ENCODE results near the gene TSPO. TPM values are rescaled to one million over a fixed set of nuclear protein-coding genes. Genes with fewer than 3 reads are reported as not detected.

TSPO gene
- polyA plus RNA-seq, 1 donor (not counting 4 experiments of a cell fraction or from before 2014, with no cell fraction given), result 139 TPM

DNA sequence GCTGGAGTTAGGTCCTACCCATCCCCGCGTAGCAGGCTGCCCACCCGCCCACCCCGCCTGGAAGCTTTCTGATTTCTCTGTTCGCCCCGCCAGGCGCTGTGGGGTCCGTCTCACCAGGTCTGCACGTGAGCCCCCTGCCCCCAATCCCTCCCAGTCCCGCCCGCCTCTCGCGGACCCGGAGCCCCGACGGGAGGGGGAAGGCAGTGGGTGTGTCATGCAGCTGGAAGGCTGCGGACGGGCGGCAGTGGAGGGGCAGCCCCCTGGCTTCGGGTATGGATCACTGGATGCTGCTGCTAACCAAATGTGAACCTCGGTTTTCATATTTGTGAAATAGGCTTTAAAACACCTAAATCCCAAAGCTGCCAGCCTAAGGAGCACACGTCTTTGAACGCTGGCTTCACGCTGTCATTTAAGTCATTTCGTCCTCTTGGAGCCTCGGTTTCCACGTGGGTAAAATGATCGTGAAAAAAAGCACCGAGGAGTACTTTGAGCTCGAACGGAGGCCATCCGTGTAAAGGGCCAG is 41.4 kb upstream of the TSPO start:
- H3K4me2 ChIP-seq (ENCODE audit: control insufficient read depth, extremely low read depth, insufficient read depth, low read depth, low read length), result peak overlapping the region; percentile 91
- H3K9ac ChIP-seq (ENCODE audit: control insufficient read depth, extremely low read depth, insufficient read depth, low read length), result peak overlapping the region; percentile 28
- DNase-seq (ENCODE audit: low read depth, low spot score), result no peak
- H3K79me2 ChIP-seq (ENCODE audit: control insufficient read depth, insufficient read depth, low read length), result no peaks in the 10 kb centered on the region
- no peak overlapping the region for H3K27ac ChIP-seq (ENCODE audit: control insufficient read depth, insufficient read depth, low read length)
- peak overlapping the region; percentile 69 to 70 (median 70) for H3K4me3 ChIP-seq (ENCODE audit: control insufficient read depth in 2 of 3, extremely low read depth in 1 of 3, insufficient read depth in 2 of 3, low read depth in 1 of 3, low read length in 3 of 3)
- H2AFZ ChIP-seq (ENCODE audit: control insufficient read depth, low read length), result peak overlapping the region; percentile 65
- peaks cover 6% of the 10 kb centered on the region for H3K27me3 ChIP-seq (ENCODE audit: control insufficient read depth, extremely low read depth, insufficient read depth, low read length)
- dilution Hi-C loops (cut with MboI; ENCODE audit: extremely low pct_ligation_motif_present, low sequenced_read_pairs), result no loop called here
- H3K9me3 ChIP-seq (ENCODE audit: control insufficient read depth, low read depth, low read length), result no peaks in the 10 kb centered on the region
- no peaks in the 10 kb centered on the region for H4K20me1 ChIP-seq (ENCODE audit: control insufficient read depth, extremely low read depth, insufficient read depth, low read length)
- H3K9me1 ChIP-seq (ENCODE audit: control insufficient read depth, extremely low read depth, insufficient read depth, low read length), result no peaks in the 10 kb centered on the region
- no peaks in the 10 kb centered on the region for H3K36me3 ChIP-seq (ENCODE audit: control insufficient read depth in 2 of 2, extremely low read depth in 1 of 2, insufficient read depth in 2 of 2, low read length in 2 of 2)
- TF ChIP-seq EZH2 (IDR thresholded peaks at IDR 0.05; ENCODE audit: low read length), result peak; percentile 47
- TF ChIP-seq, protein P1, sequence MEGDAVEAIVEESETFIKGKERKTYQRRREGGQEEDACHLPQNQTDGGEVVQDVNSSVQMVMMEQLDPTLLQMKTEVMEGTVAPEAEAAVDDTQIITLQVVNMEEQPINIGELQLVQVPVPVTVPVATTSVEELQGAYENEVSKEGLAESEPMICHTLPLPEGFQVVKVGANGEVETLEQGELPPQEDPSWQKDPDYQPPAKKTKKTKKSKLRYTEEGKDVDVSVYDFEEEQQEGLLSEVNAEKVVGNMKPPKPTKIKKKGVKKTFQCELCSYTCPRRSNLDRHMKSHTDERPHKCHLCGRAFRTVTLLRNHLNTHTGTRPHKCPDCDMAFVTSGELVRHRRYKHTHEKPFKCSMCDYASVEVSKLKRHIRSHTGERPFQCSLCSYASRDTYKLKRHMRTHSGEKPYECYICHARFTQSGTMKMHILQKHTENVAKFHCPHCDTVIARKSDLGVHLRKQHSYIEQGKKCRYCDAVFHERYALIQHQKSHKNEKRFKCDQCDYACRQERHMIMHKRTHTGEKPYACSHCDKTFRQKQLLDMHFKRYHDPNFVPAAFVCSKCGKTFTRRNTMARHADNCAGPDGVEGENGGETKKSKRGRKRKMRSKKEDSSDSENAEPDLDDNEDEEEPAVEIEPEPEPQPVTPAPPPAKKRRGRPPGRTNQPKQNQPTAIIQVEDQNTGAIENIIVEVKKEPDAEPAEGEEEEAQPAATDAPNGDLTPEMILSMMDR (optimal IDR thresholded peaks at IDR 0.05 in 1 of 3, IDR thresholded peaks at IDR 0.05 in 1 of 3, conservative IDR thresholded peaks at IDR 0.05 in 1 of 3; ENCODE audit: extremely low read depth in 1 of 3, insufficient read depth in 2 of 3, low read length in 3 of 3), result no peak
- H3K4me1 ChIP-seq (ENCODE audit: control insufficient read depth, extremely low read depth, insufficient read depth, low read length), result peaks cover 9% of the 10 kb centered on the region
- no peak for FAIRE-seq

DNA sequence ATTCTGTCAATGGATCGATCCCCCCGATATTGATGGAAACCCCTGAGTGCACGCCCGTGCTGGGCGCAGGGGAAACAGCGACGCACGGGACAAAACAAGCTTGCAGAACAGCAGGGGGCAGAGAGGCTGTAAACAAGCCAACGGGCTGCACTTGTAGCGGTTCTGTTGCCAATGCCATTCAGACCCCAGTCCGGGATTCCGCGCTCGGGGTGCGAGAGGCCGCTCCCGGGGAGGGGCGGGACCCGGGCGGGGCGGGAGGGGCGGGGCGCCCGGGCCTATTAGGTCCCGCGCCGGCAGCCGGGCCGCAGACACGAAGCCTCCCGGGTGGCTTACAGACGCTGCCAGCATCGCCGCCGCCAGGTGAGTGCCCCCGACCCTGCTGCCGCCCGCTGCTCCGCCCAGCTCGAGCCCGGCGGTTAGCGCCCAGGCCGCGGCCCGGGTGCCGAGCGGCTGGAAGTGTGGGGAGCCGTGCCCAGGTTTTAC is 40.9 kb upstream of the TSPO start, which contains the start of gene BIK:
Gene BIK, plus strand, starts transcription at position 307 of the 483 bp plus-strand sequence. CDS start 13,273 bp downstream, outside the sequence.
- Histone ChIP-seq H3K9ac (ENCODE audit: control insufficient read depth, extremely low read depth, insufficient read depth, low read length) (peak within 1 kb of the TSS; percentile 77), H3K36me3 (ENCODE audit: control insufficient read depth in 2 of 2, extremely low read depth in 1 of 2, insufficient read depth in 2 of 2, low read length in 2 of 2) (no peaks in the 10 kb centered on the region), H3K4me1 (ENCODE audit: control insufficient read depth, extremely low read depth, insufficient read depth, low read length) (peaks cover 9% of the 10 kb centered on the region), H4K20me1 (ENCODE audit: control insufficient read depth, extremely low read depth, insufficient read depth, low read length) (no peaks in the 10 kb centered on the region), H3K4me3 (ENCODE audit: control insufficient read depth in 2 of 3, extremely low read depth in 1 of 3, insufficient read depth in 2 of 3, low read depth in 1 of 3, low read length in 3 of 3) (peak within 1 kb of the TSS; percentile 69 to 70 (median 70)), H2AFZ (ENCODE audit: control insufficient read depth, low read length) (peak within 1 kb of the TSS; percentile 81), H3K27me3 (ENCODE audit: control insufficient read depth, extremely low read depth, insufficient read depth, low read length) (peaks cover 6% of the 10 kb centered on the region), H3K9me1 (ENCODE audit: control insufficient read depth, extremely low read depth, insufficient read depth, low read length) (no peaks in the 10 kb centered on the region), H3K79me2 (ENCODE audit: control insufficient read depth, insufficient read depth, low read length) (no peaks in the 10 kb centered on the region), H3K4me2 (ENCODE audit: control insufficient read depth, extremely low read depth, insufficient read depth, low read depth, low read length) (peak within 1 kb of the TSS; percentile 91), H3K9me3 (ENCODE audit: control insufficient read depth, low read depth, low read length) (no peaks in the 10 kb centered on the region), H3K27ac (ENCODE audit: control insufficient read depth, insufficient read depth, low read length) (no peak within 1 kb of the TSS)
- dilution Hi-C loops (cut with MboI; ENCODE audit: extremely low pct_ligation_motif_present, low sequenced_read_pairs), result no loop called here
- no peak for DNase-seq (ENCODE audit: low read depth, low spot score)
- TF ChIP-seq, protein P1 (optimal IDR thresholded peaks at IDR 0.05 in 1 of 3, IDR thresholded peaks at IDR 0.05 in 1 of 3, conservative IDR thresholded peaks at IDR 0.05 in 1 of 3; ENCODE audit: extremely low read depth in 1 of 3, insufficient read depth in 2 of 3, low read length in 3 of 3), result peak; percentile 8 to 61 (median 16)
- peak; percentile 12 for TF ChIP-seq EZH2 (IDR thresholded peaks at IDR 0.05; ENCODE audit: low read length)
- no peak for FAIRE-seq
